IPS DF 6.9 (cell line): ENCODE results near the gene DEGS2.

Experiments
- DNase-seq: peaks from one replicate; pipeline ENCODE4 v3.0.0-alpha.2; 2013; ENCODE audit warnings: low read depth, low spot score
- H3K27ac ChIP-seq: one replicate; pipeline ENCODE4 v1.5.1; 2013; ENCODE audit warnings: low read length, control low read depth
- H3K27me3 ChIP-seq: 2 replicates; pipeline ENCODE4 v1.6.1; 2013; ENCODE audit warnings: mild to moderate bottlenecking, low read length; ENCODE audit not compliant: control insufficient read depth, insufficient read depth
- H3K36me3 ChIP-seq: 2 replicates; pipeline ENCODE4 v1.6.1; 2013; ENCODE audit warnings: low read length; ENCODE audit not compliant: control insufficient read depth, insufficient read depth
- H3K4me1 ChIP-seq: 2 replicates; pipeline ENCODE4 v1.6.1; 2013; ENCODE audit warnings: low read length; ENCODE audit not compliant: control insufficient read depth, insufficient read depth
- H3K4me3 ChIP-seq: 2 replicates; pipeline ENCODE4 v1.5.1; 2013; ENCODE audit warnings: mild to moderate bottlenecking, low read length
- H3K9me3 ChIP-seq: 2 replicates; pipeline ENCODE4 v1.6.1; 2013; ENCODE audit warnings: low read length, inconsistent platforms; ENCODE audit not compliant: control insufficient read depth, insufficient read depth
- WGBS: extraction: QIAGEN DNeasy Blood & Tissue Kit; methylation state at CpG from one replicate; pipeline ENCODE4 v1.1.7; 2013; ENCODE audit warnings: mixed read lengths, missing lambda C conversion rate; ENCODE audit not compliant: insufficient read length, insufficient coverage; 5-methylcytosine and 5-hydroxymethylcytosine counted together

The DEGS2 gene

GRCh38 chr14:100132161-100132902 lies 27.1 kb downstream of the DEGS2 start:
- no peak overlapping the region for H3K27ac ChIP-seq
- H3K27me3 ChIP-seq, result no peaks in the 10 kb centered on the region
- no peak for DNase-seq
- H3K9me3 ChIP-seq, result no peaks in the 10 kb centered on the region
- no CpG with 5 or more reads among the region's 25 CpGs for WGBS
- H3K4me1 ChIP-seq, result peaks cover 2% of the 10 kb centered on the region; the same call in 1 of the 2 replicates
- no peaks in the 10 kb centered on the region; the same call in 1 of the 2 replicates for H3K36me3 ChIP-seq
- no peak overlapping the region for H3K4me3 ChIP-seq

GRCh38 chr14:100131181-100131580 lies 28.3 kb downstream of the DEGS2 start:
- H3K36me3 ChIP-seq, result no peaks in the 10 kb centered on the region; the same call in 1 of the 2 replicates
- no peak overlapping the region for H3K4me3 ChIP-seq
- H3K27ac ChIP-seq, result no peak overlapping the region
- H3K27me3 ChIP-seq, result no peaks in the 10 kb centered on the region
- peaks cover 2% of the 10 kb centered on the region; the same call in 1 of the 2 replicates for H3K4me1 ChIP-seq
- no CpG with 5 or more reads among the region's 6 CpGs for WGBS
- no peak for DNase-seq
- H3K9me3 ChIP-seq, result no peaks in the 10 kb centered on the region

- no peaks in the 10 kb centered on the region; the same call in 1 of the 2 replicates for H3K36me3 ChIP-seq
- H3K4me1 ChIP-seq, result peaks cover 2% of the 10 kb centered on the region; the same call in 1 of the 2 replicates
- H3K9me3 ChIP-seq, result no peaks in the 10 kb centered on the region
- H3K27ac ChIP-seq, result no peak overlapping the region
- DNase-seq, result no peak
- no peaks in the 10 kb centered on the region for H3K27me3 ChIP-seq
- no peak overlapping the region for H3K4me3 ChIP-seq
- no CpG with 5 or more reads among the region's 11 CpGs for WGBS
Measured at GRCh38 chr14:100130521-100130920, 28.9 kb downstream of the DEGS2 start.

GRCh38 chr14:100129161-100129589 lies 30.3 kb downstream of the DEGS2 start:
- Histone ChIP-seq H3K9me3 (no peaks in the 10 kb centered on the region), H3K27me3 (no peaks in the 10 kb centered on the region), H3K27ac (no peak overlapping the region), H3K36me3 (peaks cover 4% of the 10 kb centered on the region; the same call in 1 of the 2 replicates), H3K4me3 (no peak overlapping the region), H3K4me1 (peaks cover 2% of the 10 kb centered on the region; the same call in 1 of the 2 replicates)
- no peak for DNase-seq
- no CpG with 5 or more reads among the region's 7 CpGs for WGBS

- whole genome bisulfite sequencing, result no CpG with 5 or more reads among the region's 12 CpGs
- H3K4me3 ChIP-seq, result no peak overlapping the region
- DNase-seq, result no peak
- peaks cover 4% of the 10 kb centered on the region; the same call in 1 of the 2 replicates for H3K36me3 ChIP-seq
- peaks cover 2% of the 10 kb centered on the region; the same call in 1 of the 2 replicates for H3K4me1 ChIP-seq
- no peaks in the 10 kb centered on the region for H3K27me3 ChIP-seq
- H3K27ac ChIP-seq, result no peak overlapping the region
- H3K9me3 ChIP-seq, result no peaks in the 10 kb centered on the region
Measured at GRCh38 chr14:100128688-100129087, 30.8 kb downstream of the DEGS2 start.

- Histone ChIP-seq H3K4me1 (peaks cover 2% of the 10 kb centered on the region; the same call in 1 of the 2 replicates), H3K9me3 (no peaks in the 10 kb centered on the region), H3K27ac (no peak overlapping the region), H3K36me3 (peaks cover 4% of the 10 kb centered on the region; the same call in 1 of the 2 replicates), H3K27me3 (no peaks in the 10 kb centered on the region), H3K4me3 (no peak overlapping the region)
- DNase-seq, result no peak
- no CpG with 5 or more reads among the region's 12 CpGs for WGBS
Measured at GRCh38 chr14:100127853-100128455, 31.5 kb downstream of the DEGS2 start.

- Histone ChIP-seq H3K27me3 (no peaks in the 10 kb centered on the region), H3K27ac (no peak overlapping the region), H3K4me3 (no peak overlapping the region), H3K4me1 (peaks cover 2% of the 10 kb centered on the region; the same call in 1 of the 2 replicates), H3K36me3 (0 out of 2 replicates have a peak, but pooled peaks cover 4% of the 10 kb centered on the region), H3K9me3 (no peaks in the 10 kb centered on the region)
- WGBS, result no CpG with 5 or more reads among the region's 13 CpGs
- DNase-seq, result no peak
Measured at GRCh38 chr14:100126401-100126800, 33.0 kb downstream of the DEGS2 start.

- Histone ChIP-seq H3K9me3 (no peaks in the 10 kb centered on the region), H3K27me3 (no peaks in the 10 kb centered on the region), H3K27ac (no peak overlapping the region), H3K36me3 (0 out of 2 replicates have a peak, but pooled peaks cover 4% of the 10 kb centered on the region), H3K4me3 (no peak overlapping the region), H3K4me1 (no peaks in the 10 kb centered on the region)
- no peak for DNase-seq
- WGBS, result no CpG with 5 or more reads among the region's 20 CpGs
Measured at GRCh38 chr14:100124551-100125088, 34.8 kb downstream of the DEGS2 start.

GRCh38 chr14:100123618-100124017 lies 35.8 kb downstream of the DEGS2 start:
- Histone ChIP-seq H3K4me1 (no peaks in the 10 kb centered on the region), H3K27me3 (no peaks in the 10 kb centered on the region), H3K9me3 (no peaks in the 10 kb centered on the region), H3K27ac (no peak overlapping the region), H3K4me3 (no peak overlapping the region), H3K36me3 (0 out of 2 replicates have a peak, but pooled peaks cover 4% of the 10 kb centered on the region)
- DNase-seq, result no peak
- no CpG with 5 or more reads among the region's 10 CpGs for WGBS

- Histone ChIP-seq H3K27ac (no peak overlapping the region), H3K36me3 (0 out of 2 replicates have a peak, but pooled peaks cover 4% of the 10 kb centered on the region), H3K9me3 (no peaks in the 10 kb centered on the region), H3K4me1 (no peaks in the 10 kb centered on the region), H3K4me3 (no peak overlapping the region), H3K27me3 (no peaks in the 10 kb centered on the region)
- no peak for DNase-seq
- no CpG with 5 or more reads among the region's 8 CpGs for WGBS
Measured at GRCh38 chr14:100122481-100123223, 36.8 kb downstream of the DEGS2 start.
